HPDE6-E6E7 (cell line): Measurements from ENCODE around the gene CHRM4.

ENCODE experiments used
- DNase-seq: peaks from one replicate; pipeline ENCODE4 v3.0.0; 2011; ENCODE audit warnings: missing footprints; ENCODE audit errors: extremely low spot score

Gene CHRM4

GRCh38 chr11:46391578-46392420 is at the start of gene CHRM4:
CHRM4 (minus strand) TSS chr11:46391776; CDS start chr11:46386557, 5,219 bp downstream.
- no peak for DNase-seq

DNA sequence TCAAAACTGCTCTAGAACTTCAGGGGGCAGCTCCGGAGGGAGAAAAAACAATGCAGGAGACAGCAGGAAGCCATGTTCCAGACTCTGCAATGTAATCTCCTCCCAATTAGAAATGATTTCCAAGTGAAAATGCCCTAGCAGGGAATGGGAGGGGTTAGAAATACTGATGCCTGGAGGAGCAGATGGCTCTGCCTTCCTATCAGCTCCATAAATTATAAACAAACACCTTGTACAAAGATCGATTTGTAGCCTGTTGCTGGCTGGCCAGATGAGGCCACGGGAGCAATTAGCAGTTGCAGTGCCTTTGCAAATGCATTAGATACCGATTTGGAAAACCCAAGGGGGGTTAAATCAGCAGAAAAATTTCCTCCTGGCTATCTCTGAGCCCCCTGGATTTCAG is 46.6 kb upstream of the CHRM4 start:
- no peak for DNase-seq

GRCh38 chr11:46437122-46437689 is 45.6 kb upstream of the CHRM4 start:
- DNase-seq = no peak

DNA sequence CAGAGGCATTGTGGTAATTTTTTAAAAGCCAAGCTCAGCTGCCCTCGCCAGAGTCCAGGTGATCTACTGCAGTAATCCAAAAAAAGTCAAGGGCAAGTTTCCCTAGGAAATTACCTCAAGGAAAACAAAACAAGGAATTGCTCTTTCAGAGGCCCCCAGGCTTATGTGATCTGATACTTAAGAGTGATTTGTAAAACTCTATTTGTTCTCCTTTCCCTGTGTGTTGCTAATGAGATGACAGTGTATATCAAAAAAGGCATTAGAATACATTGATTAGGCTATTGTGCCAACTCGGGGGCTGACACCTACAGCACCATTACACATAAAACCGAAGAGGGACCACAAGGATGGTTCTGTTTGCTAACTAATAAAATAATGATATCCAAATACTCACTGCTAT is 44.5 kb upstream of the CHRM4 start:
- DNase-seq = no peak

DNA sequence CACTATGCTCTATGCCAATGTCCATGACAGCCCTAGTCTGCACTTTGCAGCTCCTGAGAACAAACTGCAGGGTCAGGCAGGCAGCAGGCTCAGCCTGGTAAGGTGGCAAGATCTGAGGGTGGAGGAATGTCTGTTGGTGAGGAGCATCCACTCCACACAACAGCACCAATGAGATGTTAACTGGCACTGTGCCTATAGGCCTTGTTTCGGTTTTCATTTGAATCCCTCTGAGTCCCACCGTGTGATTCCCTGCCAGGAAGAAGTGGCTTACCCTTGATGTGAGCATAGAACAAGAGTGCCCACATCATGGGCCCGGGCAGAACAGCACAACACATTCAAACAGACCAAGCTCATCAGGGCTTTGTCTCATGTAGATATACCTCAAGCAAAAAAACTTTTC is 44.1 kb upstream of the CHRM4 start:
- no peak for DNase-seq

DNA sequence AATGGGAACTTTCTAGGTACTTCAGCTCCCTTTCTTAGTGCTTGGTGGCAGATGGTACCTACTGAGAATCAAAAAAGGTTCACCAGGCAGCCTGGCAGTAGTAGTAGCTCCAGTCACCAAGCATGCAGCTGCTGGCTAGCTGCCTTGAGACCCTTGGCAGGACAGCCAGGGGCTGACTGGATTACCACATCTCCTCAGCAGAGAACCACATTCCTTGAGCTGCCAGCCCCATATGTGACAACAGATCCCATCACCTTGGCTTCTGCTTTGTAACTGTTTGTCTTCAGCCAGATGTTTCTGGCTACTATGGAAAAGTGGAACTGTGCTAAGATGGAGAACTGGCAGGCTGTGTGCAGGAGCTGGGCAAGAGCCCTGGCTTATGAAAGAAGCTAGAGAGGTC is 39.6 kb upstream of the CHRM4 start:
- DNase-seq = no peak

GRCh38 chr11:46429717-46430116 is 38.1 kb upstream of the CHRM4 start:
- DNase-seq = no peak

DNA sequence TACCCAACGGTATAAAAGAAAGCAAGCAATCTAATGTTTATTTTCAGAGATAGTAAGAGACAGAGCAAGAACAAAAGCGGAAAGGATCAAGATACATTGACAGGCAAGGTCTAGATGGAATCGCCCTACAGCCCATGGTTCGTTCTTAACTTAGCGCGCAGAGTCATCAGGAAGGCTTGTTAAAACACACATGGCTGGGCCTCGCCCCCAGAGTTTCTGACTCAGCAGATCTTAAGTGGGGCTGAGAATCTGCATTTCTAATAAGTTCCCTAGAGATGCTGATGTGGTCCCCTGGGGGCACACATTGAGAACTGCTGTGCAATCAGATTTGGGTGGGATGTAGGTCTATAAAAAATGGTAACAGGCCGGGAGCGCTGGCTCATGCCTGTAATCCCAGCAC is 35.8 kb upstream of the CHRM4 start:
- DNase-seq = no peak

DNA sequence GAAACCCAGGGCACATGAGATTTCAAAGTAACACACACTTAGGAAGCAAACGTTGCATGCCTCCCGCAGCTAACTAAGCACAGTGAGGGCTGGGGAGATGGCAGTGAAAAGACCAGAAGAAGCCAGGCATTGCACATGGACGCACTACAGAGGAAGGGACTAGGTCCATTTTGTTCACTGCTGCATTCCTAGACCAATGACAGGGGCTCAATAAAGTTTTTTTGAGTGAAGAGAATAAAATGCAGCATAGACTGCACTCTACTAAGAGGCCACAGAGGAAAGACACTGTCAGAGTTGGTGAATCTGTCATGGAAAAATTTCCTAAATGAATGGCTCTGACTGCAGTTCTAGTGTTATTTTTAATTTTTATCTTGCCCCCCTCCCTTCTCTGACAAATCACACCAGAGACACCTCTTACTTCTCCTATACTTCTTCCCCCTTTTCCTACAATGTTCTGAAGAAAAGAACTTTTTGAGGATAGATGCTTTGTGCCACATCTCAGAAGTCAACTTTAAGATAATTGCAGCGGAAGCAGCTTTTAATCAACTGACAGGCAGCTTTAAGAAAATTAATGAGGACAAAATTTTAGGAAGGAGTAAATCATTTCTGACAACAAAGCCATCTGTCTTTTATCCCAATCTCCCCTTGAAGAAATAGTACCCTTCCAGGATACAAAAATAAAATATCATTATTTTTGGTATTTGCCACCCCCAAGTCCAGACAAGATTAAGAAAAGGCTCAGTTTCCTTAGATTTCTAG is 34.8 kb upstream of the CHRM4 start:
- DNase-seq = no peak

GRCh38 chr11:46422588-46422987 is 31.0 kb upstream of the CHRM4 start:
- no peak for DNase-seq

DNA sequence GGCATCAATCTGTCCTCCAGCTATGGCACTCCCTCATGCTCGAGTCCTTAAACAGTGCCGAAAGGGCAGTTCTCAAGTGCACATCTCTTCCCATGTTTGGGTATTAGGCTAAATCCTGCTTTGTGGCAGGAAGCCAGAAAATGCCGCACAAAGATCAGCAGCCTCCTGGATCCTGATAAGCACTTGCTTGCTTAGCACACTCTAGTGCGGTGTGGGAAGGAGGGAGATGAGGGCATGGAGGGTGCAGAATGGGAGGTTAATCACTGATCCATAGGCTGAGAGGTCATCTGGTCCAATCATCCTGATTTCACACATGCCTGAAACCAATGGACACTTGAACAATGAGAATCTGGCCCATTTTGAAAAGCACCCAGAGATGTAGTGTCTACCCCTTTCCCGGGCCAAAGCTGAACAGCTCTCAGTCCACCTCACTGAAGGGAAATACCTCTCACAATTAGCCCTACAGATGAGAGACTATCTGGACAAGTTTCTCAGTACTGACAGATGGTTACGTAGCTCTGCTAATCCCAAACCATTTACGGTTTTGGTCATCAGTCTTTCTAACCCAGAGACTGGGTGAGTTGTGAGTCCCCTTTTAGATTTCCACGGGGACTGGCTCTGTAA is 29.8 kb upstream of the CHRM4 start:
- no peak for DNase-seq

- DNase-seq = no peak
Observed at GRCh38 chr11:46420513-46420912, 28.9 kb upstream of the CHRM4 start.

DNA sequence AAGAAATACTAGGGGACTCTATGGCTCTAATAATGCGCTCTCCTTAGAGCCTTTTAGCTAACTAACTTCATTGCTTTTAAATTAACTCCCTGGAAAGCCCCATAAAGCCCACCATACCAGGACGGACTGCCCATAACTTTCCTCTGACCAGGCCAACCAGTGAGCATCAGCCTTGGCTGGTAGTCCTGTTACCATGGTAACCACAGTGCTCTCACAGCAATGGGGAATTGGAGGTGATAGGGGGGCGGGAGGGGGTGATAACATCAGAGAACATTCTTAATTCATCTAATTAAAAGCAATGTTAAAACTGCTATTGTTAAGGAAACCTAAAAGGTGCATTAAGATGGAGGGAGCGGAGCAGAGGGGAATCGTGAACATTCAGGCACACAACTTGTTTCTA is 27.2 kb upstream of the CHRM4 start:
- no peak for DNase-seq

DNA sequence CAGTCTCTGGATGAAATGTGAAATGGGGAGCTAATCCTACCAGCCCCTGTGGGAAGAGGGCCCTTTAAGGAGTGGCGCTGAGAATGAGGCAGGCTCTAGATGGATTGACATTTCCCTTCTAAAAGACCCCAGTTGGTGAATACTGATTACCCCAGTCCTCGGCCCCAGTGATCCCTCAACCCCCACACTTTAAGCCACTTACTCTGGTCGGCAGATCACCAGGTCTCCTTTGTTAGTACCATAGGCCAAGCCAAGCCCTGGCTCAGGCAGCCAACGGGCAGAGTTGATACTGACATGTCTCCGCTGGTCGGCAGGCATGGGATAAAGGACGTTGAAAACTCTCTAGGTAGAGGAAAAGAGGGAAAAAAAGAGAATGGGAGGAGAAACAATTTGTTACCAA is 26.1 kb upstream of the CHRM4 start:
- DNase-seq = no peak

- no peak for DNase-seq
Observed at GRCh38 chr11:46414879-46415278, 23.3 kb upstream of the CHRM4 start.

DNA sequence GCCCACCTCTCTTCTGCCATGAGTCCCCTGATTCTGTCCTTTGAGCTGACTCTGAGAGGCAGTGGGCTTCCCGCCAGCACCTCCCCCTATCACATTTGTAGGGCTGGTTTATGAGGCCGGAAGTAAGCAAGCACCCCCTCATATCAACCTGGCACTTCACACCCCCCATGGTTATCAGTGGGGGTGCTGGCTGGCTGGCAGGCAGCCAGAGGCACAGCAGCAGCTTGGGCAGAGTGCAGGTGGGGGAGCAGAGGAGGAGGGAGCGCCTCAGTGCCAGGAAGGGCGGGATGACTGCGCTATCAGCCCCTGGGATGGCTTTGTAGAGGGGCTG is 22.9 kb upstream of the CHRM4 start:
- no peak for DNase-seq

DNA sequence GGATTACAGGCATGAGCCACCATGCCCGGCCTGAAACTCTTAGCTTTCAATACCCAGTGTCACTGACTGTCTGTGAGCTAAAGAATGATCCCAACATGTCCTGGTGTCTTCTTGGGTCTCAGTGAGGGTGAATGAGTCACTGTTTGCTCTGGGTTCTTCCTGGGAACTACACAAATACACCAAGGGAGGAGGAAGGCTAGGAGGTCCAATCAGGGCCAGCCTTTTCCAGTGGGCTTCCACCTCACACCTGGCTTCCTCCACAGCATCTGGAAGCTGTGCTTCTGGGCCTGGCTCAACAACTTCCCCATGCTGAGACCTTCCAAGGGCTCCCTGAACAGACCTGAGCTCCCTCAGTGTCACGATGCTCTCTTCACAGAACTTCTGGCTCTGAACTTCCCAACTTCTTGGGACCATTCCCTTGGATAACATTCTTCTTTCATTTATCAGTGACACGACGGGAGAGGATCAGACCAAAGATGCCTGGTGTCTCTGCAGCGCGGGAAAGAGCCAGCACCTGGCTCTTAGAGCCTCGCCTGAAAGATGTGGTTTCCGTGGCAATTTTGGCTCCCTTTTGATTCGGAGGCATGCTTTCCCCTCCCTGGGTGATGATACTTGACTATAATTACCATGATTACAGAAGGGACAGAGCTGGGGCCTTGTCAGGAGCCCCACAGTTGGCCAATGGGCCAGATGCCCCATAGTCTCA is 22.3 kb upstream of the CHRM4 start:
- no peak for DNase-seq

DNA sequence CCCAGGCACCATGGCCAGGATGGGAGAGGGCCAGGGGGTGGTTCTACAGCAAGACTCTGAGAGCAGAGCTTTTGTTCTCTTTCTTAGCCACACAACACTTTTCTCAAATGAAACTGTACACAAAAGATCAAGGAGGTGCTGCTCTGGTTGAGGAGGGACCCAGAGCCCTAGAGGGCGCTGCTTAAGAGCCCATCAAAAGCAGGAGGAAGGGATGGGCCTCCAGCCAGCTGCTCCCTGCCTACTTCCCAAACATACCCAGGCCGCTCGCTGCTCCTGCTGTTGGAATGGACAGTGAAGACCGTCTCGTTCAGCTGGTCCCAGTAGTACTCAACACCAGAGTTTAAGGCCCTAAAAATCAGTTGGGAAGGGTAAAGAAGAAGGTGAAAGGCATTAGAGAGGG is 18.4 kb upstream of the CHRM4 start:
- no peak for DNase-seq

- no peak for DNase-seq
Observed at GRCh38 chr11:46408407-46408986, 16.9 kb upstream of the CHRM4 start.

DNA sequence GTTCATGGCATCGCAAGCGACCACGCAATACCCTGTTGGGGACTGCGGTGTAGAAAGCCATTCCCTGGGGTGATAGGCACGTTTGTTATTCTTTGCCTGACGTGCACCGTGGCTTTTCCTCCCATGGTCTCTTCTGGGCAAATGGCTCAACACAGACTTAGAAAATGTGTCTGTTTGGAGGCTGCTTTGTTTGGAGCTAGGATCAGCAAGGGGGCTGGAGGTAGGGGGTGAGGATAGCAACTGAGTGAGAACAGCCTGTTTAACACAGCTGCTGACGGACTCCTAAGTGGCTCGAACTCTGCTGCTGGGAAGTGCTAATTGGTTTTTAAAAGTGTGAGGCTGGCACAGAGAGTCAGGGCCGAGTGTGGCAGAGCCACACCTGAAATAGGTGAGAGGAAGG is 16.1 kb upstream of the CHRM4 start:
- DNase-seq = no peak

DNA sequence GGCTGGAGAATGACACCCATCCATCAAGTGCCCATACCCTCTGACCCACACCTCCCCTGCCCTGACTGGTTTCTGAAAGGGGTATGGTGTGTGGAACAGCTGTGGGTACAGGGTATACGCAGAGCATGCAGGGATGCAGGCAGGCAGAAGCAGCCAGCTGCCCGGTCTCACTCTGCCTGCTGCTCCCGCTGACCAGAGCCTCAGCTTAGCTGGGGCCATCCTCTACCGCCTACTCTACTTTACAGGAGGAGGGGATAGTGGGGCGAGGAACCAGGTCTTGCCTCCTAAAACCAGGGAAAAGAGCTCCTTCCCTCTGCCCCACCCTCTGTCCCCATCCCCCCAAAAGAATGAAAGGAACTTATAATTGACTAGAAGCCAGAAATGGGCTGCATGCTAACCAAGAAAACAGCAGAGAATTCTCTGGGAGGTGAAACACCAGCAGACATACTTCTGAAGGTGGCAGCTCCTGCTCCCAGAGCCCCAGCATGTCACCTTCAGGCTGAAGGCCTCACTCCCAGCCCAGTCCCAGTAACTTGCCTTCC is 13.0 kb upstream of the CHRM4 start:
- no peak for DNase-seq
